Mesothelial cell of epicardium (in vitro differentiated cells): ENCODE results near the gene TNRC6A. TPM values are rescaled to one million over a fixed set of nuclear protein-coding genes. Genes with fewer than 3 reads are reported as not detected.

Experiments used
- DNase-seq, 2 experiments: peaks; one replicate each; pipeline ENCODE4 v3.0.0; 2021; ENCODE audit warnings: low spot score in 2 of 2; ENCODE audit not compliant: unreplicated experiment in 2 of 2
- H3K27ac Mint-ChIP-seq: 2 replicates; pipeline ENCODE4 v1.8.0; 2021; ENCODE audit warnings: mixed read lengths
- H3K27me3 Mint-ChIP-seq: 2 replicates; pipeline ENCODE4 v1.8.0; 2021; ENCODE audit warnings: low read depth, mixed read lengths
- H3K36me3 Mint-ChIP-seq: 2 replicates; pipeline ENCODE4 v1.8.0; 2021; ENCODE audit warnings: mixed read lengths
- H3K4me1 Mint-ChIP-seq: 2 replicates; pipeline ENCODE4 v1.8.0; 2021; ENCODE audit warnings: mixed read lengths
- H3K4me3 Mint-ChIP-seq: 2 replicates; pipeline ENCODE4 v1.8.0; 2021; ENCODE audit warnings: mild to moderate bottlenecking, moderate library complexity, mixed read lengths
- H3K9me3 Mint-ChIP-seq: 2 replicates; pipeline ENCODE4 v1.8.0; 2021; ENCODE audit warnings: mixed read lengths
- total RNA-seq: library from RNA; stranded (reverse); gene quantifications from 3 replicates; pipeline ENCODE4 v1.2.1, GENCODE V29; 2021
- TF ChIP-seq, protein P1 (sequence below): fragments of 200-600 bp; sonication (generic); IDR thresholded peaks from one replicate; pipeline ENCODE4 v1.5.0; 2021; ENCODE audit warnings: antibody characterized with exemption; ENCODE audit not compliant: unreplicated experiment

The TNRC6A gene
- total RNA-seq, 1 donor from 2014 or later: 89.7 TPM

DNA sequence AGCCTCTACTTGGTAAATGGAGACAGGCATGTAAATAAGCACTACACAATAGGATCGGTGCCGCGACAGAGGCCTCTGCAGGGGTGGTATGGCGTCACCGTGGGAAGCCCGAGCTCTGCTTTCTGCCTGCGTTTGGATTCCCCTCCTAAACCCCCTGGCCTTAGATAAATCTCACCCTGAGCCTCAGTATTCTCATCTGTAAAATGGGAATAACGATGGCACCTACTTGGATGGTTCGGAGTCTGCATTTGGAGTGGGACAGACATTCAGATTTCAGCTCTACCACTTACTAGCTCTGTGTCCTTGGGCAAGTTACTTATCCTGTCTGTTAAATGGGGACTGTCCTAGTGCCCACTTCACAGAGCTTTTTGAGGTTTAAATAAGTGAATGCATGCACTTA lies 42.8 kb upstream of the TNRC6A start:
- H3K36me3 Mint-ChIP-seq: no peaks in the 10 kb centered on the region
- H3K27ac Mint-ChIP-seq: peak overlapping the region; percentile 98
- H3K9me3 Mint-ChIP-seq: no peaks in the 10 kb centered on the region
- H3K4me3 Mint-ChIP-seq: no peak overlapping the region
- H3K27me3 Mint-ChIP-seq: no peaks in the 10 kb centered on the region
- peaks cover 21% of the 10 kb centered on the region for H3K4me1 Mint-ChIP-seq
- TF ChIP-seq, protein P1, sequence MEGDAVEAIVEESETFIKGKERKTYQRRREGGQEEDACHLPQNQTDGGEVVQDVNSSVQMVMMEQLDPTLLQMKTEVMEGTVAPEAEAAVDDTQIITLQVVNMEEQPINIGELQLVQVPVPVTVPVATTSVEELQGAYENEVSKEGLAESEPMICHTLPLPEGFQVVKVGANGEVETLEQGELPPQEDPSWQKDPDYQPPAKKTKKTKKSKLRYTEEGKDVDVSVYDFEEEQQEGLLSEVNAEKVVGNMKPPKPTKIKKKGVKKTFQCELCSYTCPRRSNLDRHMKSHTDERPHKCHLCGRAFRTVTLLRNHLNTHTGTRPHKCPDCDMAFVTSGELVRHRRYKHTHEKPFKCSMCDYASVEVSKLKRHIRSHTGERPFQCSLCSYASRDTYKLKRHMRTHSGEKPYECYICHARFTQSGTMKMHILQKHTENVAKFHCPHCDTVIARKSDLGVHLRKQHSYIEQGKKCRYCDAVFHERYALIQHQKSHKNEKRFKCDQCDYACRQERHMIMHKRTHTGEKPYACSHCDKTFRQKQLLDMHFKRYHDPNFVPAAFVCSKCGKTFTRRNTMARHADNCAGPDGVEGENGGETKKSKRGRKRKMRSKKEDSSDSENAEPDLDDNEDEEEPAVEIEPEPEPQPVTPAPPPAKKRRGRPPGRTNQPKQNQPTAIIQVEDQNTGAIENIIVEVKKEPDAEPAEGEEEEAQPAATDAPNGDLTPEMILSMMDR: no peak
- DNase-seq: no peak

DNA sequence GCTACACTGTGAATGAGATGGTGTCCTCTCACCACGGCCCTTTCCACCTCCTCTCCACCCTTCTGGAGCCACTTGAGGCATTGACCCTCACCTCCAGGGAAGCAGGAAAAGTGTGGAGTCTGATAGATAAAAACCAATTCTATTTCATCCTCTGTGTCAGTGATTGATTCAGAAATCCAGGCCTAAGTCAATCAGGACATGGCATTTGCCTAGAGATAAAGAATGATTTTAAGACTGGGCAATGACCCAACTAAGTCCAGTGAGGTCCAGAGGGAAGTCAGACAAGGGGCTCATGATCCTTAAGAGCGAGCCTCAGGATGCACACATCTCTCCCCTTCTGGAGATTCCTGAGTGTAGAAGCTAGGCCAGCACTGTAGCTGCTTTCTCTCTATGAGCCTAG lies 41.1 kb upstream of the TNRC6A start:
- no peak overlapping the region for H3K4me3 Mint-ChIP-seq
- H3K4me1 Mint-ChIP-seq: peaks cover 17% of the 10 kb centered on the region
- no peak overlapping the region for H3K27ac Mint-ChIP-seq
- TF ChIP-seq, protein P1: no peak
- H3K9me3 Mint-ChIP-seq: no peaks in the 10 kb centered on the region
- no peak for DNase-seq
- no peaks in the 10 kb centered on the region for H3K36me3 Mint-ChIP-seq
- no peaks in the 10 kb centered on the region for H3K27me3 Mint-ChIP-seq

DNA sequence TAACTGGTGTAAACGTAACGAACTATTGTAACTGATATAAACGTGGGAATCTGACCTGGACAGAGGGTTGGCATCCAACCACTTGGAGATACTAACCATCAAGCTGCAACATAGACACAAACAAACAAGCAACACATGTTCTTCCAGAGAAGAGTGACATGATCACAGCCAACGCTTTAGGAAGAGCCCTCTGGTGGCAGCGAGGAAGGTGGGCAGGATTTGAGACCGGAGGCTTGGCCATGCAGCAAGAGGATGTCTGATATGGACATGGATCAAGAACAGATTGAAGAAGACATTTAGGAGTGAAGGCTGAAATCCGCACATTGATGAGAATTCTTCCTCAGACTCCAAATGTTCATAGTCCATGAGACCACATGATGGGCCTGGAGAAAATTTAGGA lies 40.3 kb upstream of the TNRC6A start:
- H3K27ac Mint-ChIP-seq: no peak overlapping the region
- H3K9me3 Mint-ChIP-seq: no peaks in the 10 kb centered on the region
- TF ChIP-seq, protein P1: peak; percentile 35
- no peaks in the 10 kb centered on the region for H3K36me3 Mint-ChIP-seq
- peaks cover 17% of the 10 kb centered on the region for H3K4me1 Mint-ChIP-seq
- H3K4me3 Mint-ChIP-seq: no peak overlapping the region
- no peak for DNase-seq
- no peaks in the 10 kb centered on the region for H3K27me3 Mint-ChIP-seq

DNA sequence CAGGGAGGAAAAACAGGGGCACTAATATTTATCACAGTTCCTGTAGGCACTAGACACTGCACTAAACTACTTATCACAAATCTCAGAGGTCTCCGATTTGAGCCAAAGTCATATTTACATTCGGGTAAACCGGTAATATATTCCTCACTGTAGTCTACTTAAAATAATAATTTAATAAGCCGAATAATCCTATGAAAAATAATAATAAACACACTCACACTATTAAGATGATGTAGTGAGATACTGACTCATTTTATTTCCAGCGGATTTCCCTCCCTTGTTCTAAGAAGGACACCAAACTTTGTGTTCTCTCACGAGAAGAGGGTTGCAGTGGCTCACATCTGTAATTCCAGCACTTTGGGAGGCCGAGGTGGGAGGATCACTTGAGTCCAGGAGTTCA lies 36.6 kb upstream of the TNRC6A start:
- Mint-ChIP-seq H3K27me3 (no peaks in the 10 kb centered on the region), H3K27ac (no peak overlapping the region), H3K4me3 (no peak overlapping the region), H3K9me3 (no peaks in the 10 kb centered on the region), H3K36me3 (no peaks in the 10 kb centered on the region), H3K4me1 (no peaks in the 10 kb centered on the region)
- TF ChIP-seq, protein P1: no peak
- no peak for DNase-seq

DNA sequence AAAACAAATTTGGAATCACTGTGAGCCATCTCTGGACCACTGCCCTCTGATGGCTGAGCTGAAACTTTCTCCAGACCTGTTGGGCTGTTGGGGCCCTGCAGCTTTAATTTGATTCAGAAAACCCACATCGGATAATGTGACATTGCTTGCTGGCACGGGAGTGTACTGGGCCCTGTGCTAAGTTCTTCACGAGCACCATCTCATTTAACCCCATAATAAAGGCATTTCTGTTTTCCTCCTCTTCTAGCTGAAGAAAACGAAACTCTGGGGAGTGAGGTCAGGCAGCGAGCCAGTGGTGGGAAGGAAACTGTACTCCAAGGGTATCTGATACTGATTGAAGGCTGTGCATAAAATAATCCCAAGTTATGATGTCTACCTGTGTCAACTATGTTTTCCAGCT lies 34.5 kb upstream of the TNRC6A start:
- TF ChIP-seq, protein P1: no peak
- H3K9me3 Mint-ChIP-seq: peaks cover 3% of the 10 kb centered on the region
- H3K27ac Mint-ChIP-seq: no peak overlapping the region
- no peaks in the 10 kb centered on the region for H3K36me3 Mint-ChIP-seq
- no peak for DNase-seq
- H3K4me1 Mint-ChIP-seq: no peaks in the 10 kb centered on the region
- no peaks in the 10 kb centered on the region for H3K27me3 Mint-ChIP-seq
- H3K4me3 Mint-ChIP-seq: no peak overlapping the region

DNA sequence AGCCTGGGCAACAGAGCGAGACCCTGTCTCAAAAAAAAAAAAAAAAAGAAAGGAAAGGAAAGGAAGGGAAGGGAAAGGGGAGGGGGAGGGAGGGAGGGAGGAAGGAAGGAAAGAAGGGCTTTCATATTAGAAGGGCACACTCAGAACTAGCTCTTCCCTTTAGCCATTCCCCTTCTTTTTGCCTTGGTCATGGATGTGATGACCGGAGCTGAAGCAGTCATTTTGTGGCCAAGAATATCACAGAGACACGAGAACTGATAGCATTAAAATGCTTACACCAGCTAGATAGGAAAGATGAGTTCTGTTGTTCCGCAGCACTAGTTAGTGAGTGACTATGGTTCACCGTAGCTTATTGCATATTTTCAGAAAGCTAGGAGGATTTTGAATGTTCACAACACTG lies 32.8 kb upstream of the TNRC6A start:
- Mint-ChIP-seq H3K27me3 (no peaks in the 10 kb centered on the region), H3K4me1 (peaks cover 5% of the 10 kb centered on the region), H3K4me3 (no peak overlapping the region), H3K36me3 (no peaks in the 10 kb centered on the region), H3K9me3 (peaks cover 3% of the 10 kb centered on the region), H3K27ac (no peak overlapping the region)
- TF ChIP-seq, protein P1: no peak
- no peak for DNase-seq
